ENCODE results near the gene JARID2.

GRCh38 chr6:15297895-15298590, 52.2 kb downstream of the JARID2 start:
- TF ChIP-seq CTCF (IDR thresholded peaks at IDR 0.05; ENCODE audit: insufficient read depth, low read depth, low read length) (no peak), EZH2 (IDR thresholded peaks at IDR 0.05; ENCODE audit: insufficient read depth, low read length) (no peak)
